Panc1 (cell line): Measurements from ENCODE around the gene CD6. TPM values are rescaled to one million over a fixed set of nuclear protein-coding genes. Genes with fewer than 3 reads are reported as not detected.

Source experiments
- ATAC-seq: fragments of 200-7000 bp; cut with Tn5 transposase; 2 replicates; pipeline ENCODE4 v1.9.1; 2020; ENCODE audit warnings: mild to moderate bottlenecking, moderate library complexity
- BruUV-seq: library from RNA; stranded (reverse); fragments of 400-500 nt; replicated peaks from 2 replicates; lab custom pipeline; 2021; lab: Mats Ljungman, UMichigan
- CTCF ChIA-PET: fragments of 300-600 bp; sonication (Branson Sonifier 250); formaldehyde crosslinking; loops from one replicate; lab custom pipeline; 2022; ENCODE audit warnings: antibody characterized with exemption; lab: Charles Lee
- POLR2A ChIA-PET: fragments of 300-600 bp; sonication (Branson Sonifier 250); formaldehyde crosslinking; loops from one replicate; lab custom pipeline; 2022; ENCODE audit warnings: antibody characterized with exemption; lab: Charles Lee
- DNase-seq: peaks from one replicate; pipeline ENCODE4 v3.0.0-alpha.2; 2010; ENCODE audit warnings: low read depth, low spot score
- H3K27ac ChIP-seq: 2 replicates; pipeline ENCODE4 v1.5.1; 2011; ENCODE audit warnings: mild to moderate bottlenecking, low read length, inconsistent platforms
- H3K27me3 ChIP-seq: fragments of 200-500 bp; sonication (Bioruptor generic); 2 replicates; pipeline ENCODE4 v1.6.0; 2014; ENCODE audit warnings: low read length, inconsistent platforms; ENCODE audit not compliant: control insufficient read depth, insufficient read depth
- H3K36me3 ChIP-seq: fragments of 200-500 bp; sonication (Bioruptor generic); 2 replicates; pipeline ENCODE4 v1.5.1; 2014; ENCODE audit warnings: inconsistent platforms, mild to moderate bottlenecking, low read length, moderate library complexity; ENCODE audit not compliant: control insufficient read depth, insufficient read depth
- H3K4me1 ChIP-seq: 2 replicates; pipeline ENCODE4 v1.5.1; 2011; ENCODE audit warnings: inconsistent platforms, mild to moderate bottlenecking, low read length, moderate library complexity; ENCODE audit not compliant: control insufficient read depth, insufficient read depth
- H3K4me3 ChIP-seq, 2 experiments: 2 replicates each; pipeline ENCODE4 v1.5.1; 2011 to 2012; ENCODE audit warnings: low read depth in 2 of 2, low read length in 2 of 2, mild to moderate bottlenecking in 2 of 2, inconsistent platforms in 1 of 2, moderate library complexity in 1 of 2
- H3K9me3 ChIP-seq: fragments of 200-500 bp; sonication (Bioruptor generic); 2 replicates; pipeline ENCODE4 v1.5.1; 2014; ENCODE audit warnings: low read depth, mild to moderate bottlenecking, inconsistent platforms, low read length, moderate library complexity; ENCODE audit not compliant: control insufficient read depth, insufficient read depth
- POLR2AphosphoS5 ChIP-seq: IDR thresholded peaks from 2 replicates; pipeline ENCODE4 v1.6.1; 2012; ENCODE audit warnings: mild to moderate bottlenecking, low read depth, low read length, moderate library complexity
- SIN3A ChIP-seq: IDR thresholded peaks from 2 replicates; pipeline ENCODE4 v1.6.1; 2012; ENCODE audit warnings: low read depth, mild to moderate bottlenecking, low read length, moderate library complexity, borderline replicate concordance; ENCODE audit not compliant: insufficient read depth
- TCF7L2 ChIP-seq: IDR thresholded peaks from 2 replicates; pipeline ENCODE4 v1.6.1; 2011; ENCODE audit warnings: mild to moderate bottlenecking, low read depth, low read length, inconsistent platforms
- in situ Hi-C: cut with HindIII; loops from 2 replicates; pipeline ENCODE4 v1.10.0; 2016; ENCODE audit warnings: low sequenced_read_pairs, low pct_unique_long_range_greater_than_20kb
- intact Hi-C: fragments of 100-400 bp; cut with micrococcal nuclease; formaldehyde crosslinking; loops from one replicate; pipeline ENCODE4 v1.10.0; 2022; ENCODE audit not compliant: unreplicated experiment
- total RNA-seq: library from RNA; stranded (reverse); gene quantifications from one replicate; pipeline ENCODE4 v1.2.1, GENCODE V29; 2021; ENCODE audit not compliant: unreplicated experiment
- TF ChIP-seq, protein P1 (sequence below): fragments of 450-650 bp; IDR thresholded peaks from 2 replicates; pipeline ENCODE4 v1.5.1; 2017; ENCODE audit warnings: mild to moderate bottlenecking
- TF ChIP-seq, protein P2 (sequence below), 2 experiments: IDR thresholded peaks; 2 replicates each; pipeline ENCODE4 v1.6.1; 2011 to 2012; ENCODE audit warnings: low read depth in 2 of 2, control low read depth in 1 of 2, low read length in 1 of 2, mild to moderate bottlenecking in 1 of 2, moderate library complexity in 1 of 2; ENCODE audit not compliant: insufficient read depth in 1 of 2

The CD6 gene
- total RNA-seq, 1 experiment from 2014 or later, result 1.1 TPM

DNA sequence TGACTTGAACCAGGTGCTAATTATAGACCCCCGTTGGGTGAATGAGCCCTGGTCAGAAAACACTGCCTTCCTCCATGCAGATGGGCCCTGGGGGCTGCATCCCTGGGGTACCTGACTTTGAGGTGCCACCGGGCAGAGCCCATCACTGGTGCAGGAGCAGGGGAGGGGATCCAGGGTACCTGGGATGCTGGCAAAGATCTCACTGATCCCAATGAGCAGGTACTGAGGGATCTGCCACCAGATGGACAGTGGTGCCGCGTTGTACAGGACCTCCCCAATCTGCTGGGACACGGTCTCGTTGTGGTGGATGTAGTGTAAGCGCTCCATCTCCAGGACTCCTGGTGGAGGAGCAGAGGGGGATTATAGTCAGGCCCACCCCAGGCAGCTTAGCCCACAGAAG is 32.2 kb upstream of the CD6 start:
- no peaks in the 10 kb centered on the region for H3K36me3 ChIP-seq
- H3K9me3 ChIP-seq, result no peaks in the 10 kb centered on the region
- no peak overlapping the region for H3K27ac ChIP-seq
- ChIA-PET CTCF (no interaction called here), POLR2A (no interaction called here)
- no TSS peak for BruUV-seq
- H3K4me3 ChIP-seq, result no peak overlapping the region
- ATAC-seq, result no peak
- intact Hi-C loops (no loop called here), in situ Hi-C loops (no loop called here)
- no peaks in the 10 kb centered on the region for H3K27me3 ChIP-seq
- DNase-seq, result no peak
- no peaks in the 10 kb centered on the region for H3K4me1 ChIP-seq
- TF ChIP-seq TCF7L2, result no peak
- TF ChIP-seq, protein P1, sequence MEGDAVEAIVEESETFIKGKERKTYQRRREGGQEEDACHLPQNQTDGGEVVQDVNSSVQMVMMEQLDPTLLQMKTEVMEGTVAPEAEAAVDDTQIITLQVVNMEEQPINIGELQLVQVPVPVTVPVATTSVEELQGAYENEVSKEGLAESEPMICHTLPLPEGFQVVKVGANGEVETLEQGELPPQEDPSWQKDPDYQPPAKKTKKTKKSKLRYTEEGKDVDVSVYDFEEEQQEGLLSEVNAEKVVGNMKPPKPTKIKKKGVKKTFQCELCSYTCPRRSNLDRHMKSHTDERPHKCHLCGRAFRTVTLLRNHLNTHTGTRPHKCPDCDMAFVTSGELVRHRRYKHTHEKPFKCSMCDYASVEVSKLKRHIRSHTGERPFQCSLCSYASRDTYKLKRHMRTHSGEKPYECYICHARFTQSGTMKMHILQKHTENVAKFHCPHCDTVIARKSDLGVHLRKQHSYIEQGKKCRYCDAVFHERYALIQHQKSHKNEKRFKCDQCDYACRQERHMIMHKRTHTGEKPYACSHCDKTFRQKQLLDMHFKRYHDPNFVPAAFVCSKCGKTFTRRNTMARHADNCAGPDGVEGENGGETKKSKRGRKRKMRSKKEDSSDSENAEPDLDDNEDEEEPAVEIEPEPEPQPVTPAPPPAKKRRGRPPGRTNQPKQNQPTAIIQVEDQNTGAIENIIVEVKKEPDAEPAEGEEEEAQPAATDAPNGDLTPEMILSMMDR, result no peak
- TF ChIP-seq POLR2AphosphoS5, result no peak
- TF ChIP-seq, protein P2, sequence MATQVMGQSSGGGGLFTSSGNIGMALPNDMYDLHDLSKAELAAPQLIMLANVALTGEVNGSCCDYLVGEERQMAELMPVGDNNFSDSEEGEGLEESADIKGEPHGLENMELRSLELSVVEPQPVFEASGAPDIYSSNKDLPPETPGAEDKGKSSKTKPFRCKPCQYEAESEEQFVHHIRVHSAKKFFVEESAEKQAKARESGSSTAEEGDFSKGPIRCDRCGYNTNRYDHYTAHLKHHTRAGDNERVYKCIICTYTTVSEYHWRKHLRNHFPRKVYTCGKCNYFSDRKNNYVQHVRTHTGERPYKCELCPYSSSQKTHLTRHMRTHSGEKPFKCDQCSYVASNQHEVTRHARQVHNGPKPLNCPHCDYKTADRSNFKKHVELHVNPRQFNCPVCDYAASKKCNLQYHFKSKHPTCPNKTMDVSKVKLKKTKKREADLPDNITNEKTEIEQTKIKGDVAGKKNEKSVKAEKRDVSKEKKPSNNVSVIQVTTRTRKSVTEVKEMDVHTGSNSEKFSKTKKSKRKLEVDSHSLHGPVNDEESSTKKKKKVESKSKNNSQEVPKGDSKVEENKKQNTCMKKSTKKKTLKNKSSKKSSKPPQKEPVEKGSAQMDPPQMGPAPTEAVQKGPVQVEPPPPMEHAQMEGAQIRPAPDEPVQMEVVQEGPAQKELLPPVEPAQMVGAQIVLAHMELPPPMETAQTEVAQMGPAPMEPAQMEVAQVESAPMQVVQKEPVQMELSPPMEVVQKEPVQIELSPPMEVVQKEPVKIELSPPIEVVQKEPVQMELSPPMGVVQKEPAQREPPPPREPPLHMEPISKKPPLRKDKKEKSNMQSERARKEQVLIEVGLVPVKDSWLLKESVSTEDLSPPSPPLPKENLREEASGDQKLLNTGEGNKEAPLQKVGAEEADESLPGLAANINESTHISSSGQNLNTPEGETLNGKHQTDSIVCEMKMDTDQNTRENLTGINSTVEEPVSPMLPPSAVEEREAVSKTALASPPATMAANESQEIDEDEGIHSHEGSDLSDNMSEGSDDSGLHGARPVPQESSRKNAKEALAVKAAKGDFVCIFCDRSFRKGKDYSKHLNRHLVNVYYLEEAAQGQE (IDR thresholded peaks at IDR 0.05; ENCODE audit: insufficient read depth in 1 of 2, low read depth in 2 of 2, low read length in 1 of 2), result no peak
- TF ChIP-seq SIN3A, result no peak

DNA sequence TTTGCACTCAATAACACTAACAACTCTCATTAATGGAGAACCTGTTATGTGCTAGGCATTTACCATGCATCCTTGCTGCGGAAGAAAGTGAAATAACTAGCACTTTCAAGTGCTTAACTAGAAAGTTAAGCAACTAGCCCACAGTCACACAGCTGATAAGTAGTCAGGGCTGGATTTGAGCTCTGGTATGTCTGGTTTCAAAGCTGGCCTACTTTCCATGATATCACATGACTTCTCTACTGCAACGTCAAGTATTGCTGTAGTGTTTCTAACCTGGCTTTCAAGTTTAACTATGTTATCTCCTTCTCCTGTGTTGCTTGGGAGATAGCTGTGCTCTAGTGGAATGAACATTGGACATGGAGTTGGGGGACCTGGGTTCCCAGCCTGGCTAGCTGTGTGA is 31.6 kb upstream of the CD6 start:
- Histone ChIP-seq H3K36me3 (no peaks in the 10 kb centered on the region), H3K9me3 (no peaks in the 10 kb centered on the region), H3K27me3 (no peaks in the 10 kb centered on the region), H3K27ac (no peak overlapping the region), H3K4me3 (no peak overlapping the region), H3K4me1 (no peaks in the 10 kb centered on the region)
- in situ Hi-C loops, result no loop called here
- no peak for ATAC-seq
- TF ChIP-seq, protein P2 (IDR thresholded peaks at IDR 0.05; ENCODE audit: insufficient read depth in 1 of 2, low read depth in 2 of 2, low read length in 1 of 2), result no peak
- BruUV-seq, result no TSS peak
- ChIA-PET POLR2A (no interaction called here), CTCF (no interaction called here)
- DNase-seq, result no peak
- intact Hi-C loops, result no loop called here
